Measurements from ENCODE around the gene LACTB.

DNA sequence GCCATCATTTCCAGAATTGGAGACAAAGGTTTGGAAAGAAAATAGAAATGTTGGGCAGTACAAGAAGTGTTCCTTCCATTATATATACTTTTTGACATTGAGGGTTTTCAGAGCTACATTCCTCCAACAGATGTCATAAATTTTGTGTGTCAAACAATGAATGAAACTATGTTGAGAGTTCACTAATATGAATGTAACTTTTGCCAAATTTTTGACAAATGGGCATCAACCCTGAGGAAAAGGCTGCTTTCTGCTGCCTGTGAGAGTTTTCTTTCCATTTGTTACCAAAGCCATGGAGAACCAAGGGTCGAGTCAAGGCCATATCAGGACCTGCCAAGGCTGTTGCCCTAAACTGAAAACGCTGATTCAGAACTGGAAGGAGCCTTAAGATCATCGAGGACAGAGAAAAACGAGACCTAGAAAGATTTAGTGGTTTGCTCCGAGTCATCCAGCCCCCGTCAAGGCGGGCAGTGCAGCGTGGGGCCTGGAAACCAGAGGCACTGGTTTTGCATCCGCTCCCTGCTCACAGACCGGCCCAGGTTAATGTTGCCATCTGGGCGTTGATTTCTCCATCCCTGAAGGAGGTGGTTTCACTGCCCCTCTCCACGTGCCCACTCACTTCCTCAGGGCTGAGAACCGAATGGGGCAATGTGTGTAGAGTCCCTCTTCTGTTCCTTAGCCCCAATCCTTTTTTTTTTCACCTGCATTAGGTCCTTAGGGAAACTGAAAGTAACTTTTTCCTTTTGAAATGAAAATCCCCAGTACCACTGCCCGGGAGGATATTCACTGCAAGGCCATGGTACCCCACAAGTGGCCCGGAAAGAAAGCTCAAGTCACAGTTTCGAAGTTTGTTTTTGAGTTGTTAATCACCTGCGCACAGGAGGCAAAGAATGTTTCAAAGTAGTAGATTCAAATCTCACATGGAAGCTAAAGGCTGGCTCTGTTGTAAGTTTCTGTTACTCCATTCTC is 46.4 kb upstream of the LACTB start:
- TF ChIP-seq POLR2A (IDR thresholded peaks at IDR 0.05; ENCODE audit: low read length) (no peak), GATA1 (IDR thresholded peaks at IDR 0.05; ENCODE audit: low read depth, low read length) (no peak)

Measured in erythroblast (primary cell).